Activated CD8-positive, alpha-beta memory T cell treated with anti-CD3 and anti-CD28 coated beads, Interleukin-2, amount 50 U/mL, for 24 hours (primary cell): ENCODE measurements around the gene TPSG1.

Experiments
- DNase-seq: peaks from one replicate; pipeline ENCODE4 v3.0.0-alpha.2; 2020; ENCODE audit errors: extremely low read depth

The TPSG1 gene

GRCh38 chr16:1177053-1177452 lies 48.0 kb downstream of the TPSG1 start:
- no peak for DNase-seq

GRCh38 chr16:1176280-1176897 lies 48.7 kb downstream of the TPSG1 start:
- no peak for DNase-seq

GRCh38 chr16:1175566-1176279 lies 49.3 kb downstream of the TPSG1 start:
- DNase-seq, result no peak

GRCh38 chr16:1174477-1175357 lies 50.4 kb downstream of the TPSG1 start:
- DNase-seq, result no peak

- no peak for DNase-seq
These were observed 51.1 kb downstream of the TPSG1 start for GRCh38 chr16:1173788-1174451.

GRCh38 chr16:1172651-1173050 lies 52.4 kb downstream of the TPSG1 start:
- DNase-seq, result no peak

GRCh38 chr16:1171854-1172428 lies 53.1 kb downstream of the TPSG1 start:
- no peak for DNase-seq
